ENCODE results near the gene ANKRD35.
"Not testable (repeated sequence)": the region's sequence is repeated elsewhere in the genome, so short reads cannot be mapped to it uniquely, and the experiment has no call there.

Gene ANKRD35, protein sequence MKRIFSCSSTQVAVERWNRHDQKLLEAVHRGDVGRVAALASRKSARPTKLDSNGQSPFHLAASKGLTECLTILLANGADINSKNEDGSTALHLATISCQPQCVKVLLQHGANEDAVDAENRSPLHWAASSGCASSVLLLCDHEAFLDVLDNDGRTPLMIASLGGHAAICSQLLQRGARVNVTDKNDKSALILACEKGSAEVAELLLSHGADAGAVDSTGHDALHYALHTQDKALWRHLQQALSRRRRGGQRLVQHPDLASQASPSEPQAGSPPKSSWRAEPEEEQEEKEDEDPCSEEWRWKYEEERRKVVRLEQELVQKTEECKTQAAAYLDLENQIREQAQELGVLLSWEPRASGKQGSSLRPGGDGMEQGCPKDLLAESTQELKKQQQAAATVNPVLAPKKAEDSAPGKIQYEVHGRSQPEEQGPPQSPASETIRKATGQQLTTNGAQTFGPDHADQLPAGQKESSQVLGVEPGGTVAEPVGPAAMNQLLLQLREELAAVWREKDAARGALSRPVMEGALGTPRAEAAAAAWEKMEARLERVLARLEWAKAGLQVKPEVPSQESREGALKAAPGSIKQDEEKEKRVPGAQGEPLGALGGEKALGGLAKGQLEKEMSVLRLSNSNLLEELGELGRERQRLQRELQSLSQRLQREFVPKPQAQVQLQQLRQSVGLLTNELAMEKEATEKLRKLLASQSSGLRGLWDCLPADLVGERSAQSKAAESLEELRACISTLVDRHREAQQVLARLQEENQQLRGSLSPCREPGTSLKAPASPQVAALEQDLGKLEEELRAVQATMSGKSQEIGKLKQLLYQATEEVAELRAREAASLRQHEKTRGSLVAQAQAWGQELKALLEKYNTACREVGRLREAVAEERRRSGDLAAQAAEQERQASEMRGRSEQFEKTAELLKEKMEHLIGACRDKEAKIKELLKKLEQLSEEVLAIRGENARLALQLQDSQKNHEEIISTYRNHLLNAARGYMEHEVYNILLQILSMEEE

DNA sequence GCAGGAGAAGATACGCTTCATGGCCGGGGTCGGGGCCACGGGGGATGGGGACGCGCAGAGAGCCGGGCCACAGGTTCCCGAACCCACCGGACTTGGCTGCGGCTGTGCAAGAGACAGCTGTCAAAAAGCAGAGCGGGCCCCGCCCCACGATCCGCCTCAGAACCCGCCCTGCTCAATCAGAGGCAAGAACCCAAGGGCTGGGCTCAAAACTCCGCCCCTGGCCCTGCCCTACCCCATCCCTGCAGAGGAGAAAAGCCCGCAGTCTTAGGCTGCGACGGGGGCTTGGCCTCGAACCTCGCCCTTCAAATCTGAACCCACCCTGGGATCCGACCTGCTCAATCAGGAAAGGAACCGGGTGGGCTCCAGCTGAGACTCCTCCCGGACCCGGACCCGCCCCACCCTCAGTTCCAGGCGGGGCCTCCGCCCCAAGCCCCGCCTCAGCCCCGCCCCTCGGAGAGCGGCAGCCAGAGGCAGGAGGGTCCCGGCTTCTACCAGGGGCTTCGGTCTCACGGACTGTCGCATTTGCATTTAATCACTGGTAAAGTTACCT, at the start of gene ANKRD35:
TSS of gene ANKRD35 (minus strand) at position 129 of the 550 bp plus-strand sequence. CDS start at position 21, 108 bp downstream.
- H3K4me3 ChIP-seq (ENCODE audit: low read length) = peak within 1 kb of the TSS; percentile 57; the same call in 1 of the 2 replicates
- TF ChIP-seq ZNF274 (IDR thresholded peaks at IDR 0.05; ENCODE audit: low read depth, low read length) = no peak

DNA sequence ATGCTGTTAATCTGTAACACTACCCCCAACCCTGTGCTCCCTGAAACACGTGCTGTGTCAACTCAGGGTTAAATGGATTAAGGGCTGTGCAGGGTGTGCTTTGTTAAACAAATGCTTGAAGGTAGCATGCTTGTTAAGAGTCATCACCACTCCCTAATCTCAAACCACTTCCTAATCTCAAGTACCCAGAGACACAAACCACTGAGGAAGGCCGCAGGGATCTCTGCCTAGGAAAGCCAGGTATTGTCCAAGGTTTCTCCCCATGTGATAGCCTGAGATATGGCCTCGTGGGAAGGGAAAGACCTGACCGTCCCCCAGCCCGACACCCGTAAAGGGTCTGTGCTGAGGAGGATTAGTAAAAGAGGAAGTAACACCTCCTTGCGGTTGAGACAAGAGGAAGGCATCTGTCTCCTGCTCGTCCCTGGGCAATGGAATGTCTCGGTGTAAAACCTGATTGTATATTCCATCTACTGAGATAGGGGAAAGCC, 46.9 kb upstream of the ANKRD35 start:
- not testable (repeated sequence) for H3K4me3 ChIP-seq (ENCODE audit: low read length)

DNA sequence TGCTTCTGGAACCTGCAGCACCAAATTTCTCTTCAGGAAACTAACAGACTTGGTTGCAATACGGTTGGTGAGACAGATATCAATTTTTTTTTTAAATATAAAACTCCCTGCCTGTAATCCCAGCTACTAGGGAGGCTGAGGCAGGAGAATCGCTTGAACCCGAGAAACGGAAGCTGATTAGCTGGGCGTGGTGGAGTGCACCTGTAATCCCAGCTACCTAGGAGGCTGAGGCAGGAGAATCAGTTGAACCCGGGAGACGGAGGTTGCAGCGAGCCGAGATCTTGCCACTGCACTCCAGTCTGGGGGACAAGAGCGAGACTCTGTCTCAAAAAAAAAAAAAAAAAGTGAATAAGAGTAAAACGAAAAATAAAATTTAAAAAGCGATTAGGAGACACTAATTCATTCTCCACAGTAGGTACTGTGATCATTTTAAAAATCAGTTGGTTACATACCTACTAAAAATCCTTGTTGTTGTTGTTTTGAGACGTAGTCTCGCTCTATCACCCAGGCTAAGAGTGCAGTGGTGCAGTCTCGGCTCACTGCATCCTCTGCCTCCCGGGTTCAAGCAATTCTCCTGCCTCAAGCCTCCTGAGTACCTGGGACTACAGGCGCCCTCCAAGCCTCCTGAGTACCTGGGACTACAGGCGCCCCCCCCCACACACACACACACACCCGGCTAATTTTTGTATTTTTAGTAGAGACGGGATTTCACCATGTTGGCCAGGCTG, 42.4 kb upstream of the ANKRD35 start:
- TF ChIP-seq ZNF274 (IDR thresholded peaks at IDR 0.05; ENCODE audit: low read depth, low read length) = no peak
- peak overlapping the region; percentile 99 for H3K4me3 ChIP-seq (ENCODE audit: low read length)

DNA sequence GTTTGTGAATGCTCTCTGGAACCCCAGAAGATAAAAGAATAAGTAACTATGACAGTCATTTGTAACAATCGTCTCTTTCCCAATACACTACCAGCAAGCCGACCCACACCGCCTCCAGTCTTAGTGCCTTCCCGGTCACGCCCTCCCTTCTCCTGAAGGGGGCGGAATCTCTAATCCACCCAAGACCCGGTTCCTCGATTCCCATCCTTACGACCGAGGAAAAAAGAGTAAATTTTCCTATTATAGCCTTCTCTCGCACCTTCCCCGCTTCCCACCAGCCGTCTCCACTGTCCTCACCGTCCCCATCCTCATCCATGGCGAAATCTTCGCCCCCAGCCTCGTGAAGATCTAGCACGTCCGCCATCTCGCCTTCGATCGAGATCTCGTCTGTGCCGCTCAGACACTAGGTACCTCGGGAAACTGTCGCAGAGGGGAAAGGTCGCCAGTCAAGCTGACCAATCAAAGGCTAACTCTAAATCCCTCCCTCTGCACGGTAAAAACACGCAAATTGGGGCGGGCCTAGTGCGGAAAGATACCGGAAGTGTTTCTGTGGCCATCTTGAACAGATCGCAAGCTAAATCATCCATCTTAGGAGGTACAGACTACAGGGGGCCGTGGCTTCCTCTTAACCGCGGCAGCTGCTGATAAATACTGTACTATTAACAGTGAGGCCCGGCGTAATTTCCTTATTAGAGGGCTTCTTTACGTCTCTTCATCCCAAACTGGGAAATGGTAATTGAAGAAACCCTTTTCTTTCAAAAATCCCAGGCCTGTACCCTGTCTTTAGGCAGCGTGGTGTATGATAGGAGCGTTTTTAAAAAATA, 41.6 kb upstream of the ANKRD35 start, which contains the start of gene RBM8A:
TSS of gene RBM8A (minus strand) at position 422 of the 824 bp plus-strand sequence. CDS start at position 364, 58 bp downstream.
- TF ChIP-seq ZNF274 (IDR thresholded peaks at IDR 0.05; ENCODE audit: low read depth, low read length) = no peak
- H3K4me3 ChIP-seq (ENCODE audit: low read length) = peak within 1 kb of the TSS; percentile 99

DNA sequence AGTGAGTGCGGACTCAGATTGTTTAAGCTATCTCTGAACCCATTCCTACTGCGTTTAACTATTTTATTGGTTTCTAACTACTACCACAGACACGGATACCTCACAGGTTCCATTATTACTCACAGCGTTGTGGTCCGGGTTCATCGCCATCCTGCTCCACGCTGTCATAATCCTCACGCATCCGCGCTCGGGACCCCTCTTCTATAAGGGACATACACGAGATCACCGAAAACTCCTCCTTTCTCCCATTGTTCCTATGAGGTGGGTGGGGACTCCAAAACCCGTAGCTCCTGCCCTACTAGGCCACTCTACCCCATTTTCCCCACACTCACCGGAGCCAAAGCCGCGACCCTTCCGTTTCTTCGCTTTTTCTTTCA, 41.0 kb upstream of the ANKRD35 start:
- H3K4me3 ChIP-seq (ENCODE audit: low read length) = peak overlapping the region; percentile 99
- no peak for TF ChIP-seq ZNF274 (IDR thresholded peaks at IDR 0.05; ENCODE audit: low read depth, low read length)

DNA sequence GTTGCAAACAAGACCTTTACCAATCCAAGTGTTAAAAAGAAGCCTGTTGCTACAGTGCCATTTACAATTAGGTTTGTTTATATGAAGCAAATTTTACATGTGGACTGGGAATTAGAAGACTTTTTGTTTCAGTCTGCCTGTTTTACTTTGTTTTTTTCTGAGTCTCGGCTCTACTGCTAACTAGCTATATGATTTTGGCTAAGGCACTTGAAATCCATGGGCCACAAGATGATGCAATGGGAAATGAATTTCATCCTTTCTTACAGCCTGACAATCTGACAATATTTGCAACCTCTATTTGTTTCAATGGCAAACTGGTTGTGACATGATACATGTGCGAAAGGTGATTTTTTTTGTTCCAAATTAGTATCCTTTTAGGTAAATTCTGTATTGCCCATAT, 36.6 kb upstream of the ANKRD35 start:
- no peak overlapping the region for H3K4me3 ChIP-seq (ENCODE audit: low read length)
- TF ChIP-seq ZNF274 (IDR thresholded peaks at IDR 0.05; ENCODE audit: low read depth, low read length) = no peak

DNA sequence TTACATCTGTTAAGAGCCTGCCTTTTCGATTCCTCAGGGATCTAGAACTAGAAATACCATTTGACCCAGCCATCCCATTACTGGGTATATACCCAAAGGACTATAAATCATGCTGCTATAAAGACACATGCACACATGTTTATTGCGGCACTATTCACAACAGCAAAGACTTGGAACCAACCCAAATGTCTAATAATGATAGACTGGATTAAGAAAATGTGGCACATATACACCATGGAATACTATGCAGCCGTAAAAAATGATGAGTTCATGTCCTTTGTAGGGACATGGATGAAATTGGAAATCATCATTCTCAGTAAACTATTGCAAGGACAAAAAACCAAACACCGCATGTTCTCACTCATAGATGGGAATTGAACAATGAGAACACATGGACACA, 34.6 kb upstream of the ANKRD35 start:
- H3K4me3 ChIP-seq (ENCODE audit: low read length) = not testable (repeated sequence)

DNA sequence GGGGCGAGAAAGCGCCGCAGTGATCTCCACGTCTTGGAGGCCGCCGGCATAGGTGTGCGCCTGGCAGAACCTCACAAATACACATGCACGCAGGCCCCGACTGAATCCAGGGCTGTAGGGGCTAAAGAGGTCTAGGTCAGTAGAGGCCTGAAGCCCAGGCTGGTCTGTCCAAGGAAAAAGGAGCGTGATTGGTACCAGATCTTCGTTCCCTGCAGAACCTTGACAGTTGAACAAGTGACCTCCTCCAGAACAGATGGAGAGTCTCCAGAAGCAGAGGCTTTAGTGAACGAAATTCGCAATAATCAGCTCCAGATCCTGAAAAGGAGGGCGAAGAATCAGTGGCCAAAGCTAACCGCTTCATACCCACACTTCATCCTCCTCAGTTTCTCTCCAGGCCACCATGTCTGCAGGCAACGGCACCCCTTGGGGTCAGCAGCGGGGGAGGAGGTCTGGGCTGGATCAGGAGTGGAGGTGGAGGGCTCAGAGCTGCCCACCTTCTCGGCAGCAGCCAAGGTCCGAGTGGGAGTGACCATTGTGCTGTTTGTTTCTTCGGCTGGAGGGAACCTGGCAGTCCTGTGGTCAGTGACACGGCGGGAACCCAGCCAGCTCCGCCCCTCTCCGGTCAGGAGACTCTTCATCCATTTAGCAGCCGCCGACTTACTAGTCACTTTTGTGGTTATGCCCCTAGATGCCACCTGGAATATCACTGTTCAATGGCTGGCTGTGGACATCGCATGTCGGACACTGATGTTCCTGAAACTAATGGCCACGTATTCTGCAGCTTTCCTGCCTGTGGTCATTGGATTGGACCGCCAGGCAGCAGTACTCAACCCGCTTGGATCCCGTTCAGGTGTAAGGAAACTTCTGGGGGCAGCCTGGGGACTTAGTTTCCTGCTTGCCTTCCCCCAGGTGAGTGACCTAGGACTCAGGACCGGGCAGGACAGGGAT, 33.6 kb upstream of the ANKRD35 start:
- TF ChIP-seq ZNF274 (IDR thresholded peaks at IDR 0.05; ENCODE audit: low read depth, low read length) = no peak

DNA sequence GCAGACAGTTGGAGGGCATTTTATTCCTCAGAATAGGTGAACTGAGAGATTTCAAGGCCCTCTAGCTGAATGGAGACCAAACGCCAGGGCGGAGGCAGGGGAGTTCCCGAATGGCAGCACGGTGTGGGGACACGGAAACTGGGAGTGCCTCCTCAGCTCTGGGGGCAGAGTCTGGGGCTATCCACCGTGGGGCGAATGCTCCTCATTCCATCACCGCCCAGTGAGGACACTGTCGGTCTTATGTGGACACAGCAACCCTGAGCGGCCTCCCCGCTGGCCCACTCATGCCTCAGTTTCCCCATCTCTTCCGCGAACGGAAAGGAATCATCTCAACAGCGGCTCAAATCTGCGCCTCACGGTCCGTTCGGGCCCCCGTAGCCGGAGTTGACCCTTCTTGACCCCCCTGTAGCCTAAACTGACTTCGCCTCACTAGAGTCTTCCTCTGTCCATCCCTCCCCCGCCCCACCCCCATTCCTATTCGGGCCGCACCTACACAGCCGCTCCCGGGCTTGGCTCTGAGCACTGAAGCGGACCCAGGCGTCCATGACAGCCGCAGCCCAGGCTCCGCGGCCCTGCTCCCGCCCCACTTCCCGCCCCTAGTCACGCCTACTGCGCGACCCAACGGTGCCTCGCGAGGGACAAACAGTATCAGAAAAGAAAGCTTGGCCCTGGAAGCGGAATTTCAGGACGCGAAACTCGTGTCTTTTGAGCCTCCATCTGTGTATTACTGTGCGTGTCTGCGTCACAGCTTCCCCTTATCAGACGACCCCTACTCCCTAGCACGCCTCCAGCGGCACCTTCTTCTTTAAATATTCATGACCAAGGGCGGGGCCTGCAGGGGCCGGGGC, 32.7 kb upstream of the ANKRD35 start, which contains the start of gene PEX11B:
TSS of gene PEX11B (minus strand) at position 574 of the 848 bp plus-strand sequence. CDS start at position 545, 29 bp downstream.
- H3K4me3 ChIP-seq (ENCODE audit: low read length) = peak within 1 kb of the TSS; percentile 85
- TF ChIP-seq ZNF274 (IDR thresholded peaks at IDR 0.05; ENCODE audit: low read depth, low read length) = no peak

More for the DNA sequence above, 33.6 kb upstream of the ANKRD35 start:
- H3K4me3 ChIP-seq (ENCODE audit: low read length) = peak overlapping the region; percentile 85

DNA sequence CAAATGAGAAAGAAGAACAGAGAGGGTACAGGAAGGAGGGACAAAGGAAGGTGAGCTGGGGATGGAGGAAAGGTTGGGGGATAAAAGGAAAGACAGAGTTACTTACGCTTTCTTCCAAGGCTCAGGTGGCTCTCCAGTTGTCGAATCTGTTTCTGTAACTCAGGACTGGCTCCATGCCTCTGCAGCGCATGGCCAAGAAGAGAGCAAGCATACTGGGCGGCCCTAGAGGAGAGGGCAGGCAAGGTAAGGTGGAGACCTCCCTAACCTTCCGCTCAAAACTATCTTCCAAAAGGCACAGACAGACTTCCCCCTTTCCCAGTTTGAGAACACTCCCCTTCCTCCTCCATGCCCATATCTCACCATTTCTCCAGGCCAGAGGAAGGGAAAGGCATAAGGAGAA, 31.9 kb upstream of the ANKRD35 start:
- no peak for TF ChIP-seq ZNF274 (IDR thresholded peaks at IDR 0.05; ENCODE audit: low read depth, low read length)
- H3K4me3 ChIP-seq (ENCODE audit: low read length) = peak overlapping the region; percentile 85

DNA sequence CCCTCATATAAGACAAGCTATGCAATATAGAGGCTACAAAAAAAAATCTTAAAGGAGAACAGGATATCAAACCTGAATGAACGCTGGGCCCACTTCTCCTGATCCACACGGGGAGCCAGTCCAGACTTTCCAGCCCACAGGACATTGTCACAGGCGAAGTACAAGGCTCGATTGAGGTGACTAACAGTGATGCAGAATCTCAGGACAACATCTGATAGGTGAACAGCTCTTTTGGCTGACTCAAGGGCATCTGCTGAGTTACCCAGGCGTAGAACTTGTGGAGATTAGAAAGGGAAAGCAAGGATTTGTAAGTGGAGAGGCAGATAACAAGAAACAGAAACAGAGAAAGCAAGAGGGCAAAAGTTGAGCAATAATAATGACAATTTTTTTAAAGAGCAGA, 31.1 kb upstream of the ANKRD35 start:
- no peak overlapping the region for H3K4me3 ChIP-seq (ENCODE audit: low read length)
- no peak for TF ChIP-seq ZNF274 (IDR thresholded peaks at IDR 0.05; ENCODE audit: low read depth, low read length)

Data from GM08714 (cell line).